ENCODE results near the gene VSNL1.

VSNL1 gene

DNA sequence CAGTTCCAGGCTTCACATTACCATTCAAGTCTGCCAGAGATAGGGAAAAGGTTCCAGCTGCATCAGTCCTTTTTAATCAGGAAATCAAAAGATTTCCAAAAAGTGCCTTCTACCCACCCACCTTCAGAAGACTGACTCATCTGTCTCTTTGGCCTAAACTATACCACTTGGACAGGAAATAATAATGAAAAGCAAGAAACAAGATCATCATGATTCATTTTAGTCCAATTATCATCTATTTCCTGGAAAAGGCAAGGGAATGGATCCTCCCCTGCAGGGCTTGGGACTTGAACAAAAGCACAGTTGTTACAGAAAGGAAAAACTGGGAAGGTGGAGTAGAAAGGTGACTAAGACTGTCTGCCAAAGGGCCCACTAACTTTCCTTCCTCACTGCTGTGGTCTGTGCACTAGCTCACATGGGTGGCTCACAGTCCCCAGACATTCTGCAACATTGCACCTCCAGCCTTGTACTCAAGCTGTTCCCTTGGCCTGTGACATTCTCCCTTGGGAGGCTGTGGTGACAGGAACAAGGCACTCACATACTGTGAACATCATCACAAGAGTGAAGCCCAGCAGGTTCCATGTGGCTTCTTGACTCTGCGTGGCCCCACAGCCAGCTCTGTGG lies 75.3 kb downstream of the VSNL1 start:
- DNase-seq = no peak

DNA sequence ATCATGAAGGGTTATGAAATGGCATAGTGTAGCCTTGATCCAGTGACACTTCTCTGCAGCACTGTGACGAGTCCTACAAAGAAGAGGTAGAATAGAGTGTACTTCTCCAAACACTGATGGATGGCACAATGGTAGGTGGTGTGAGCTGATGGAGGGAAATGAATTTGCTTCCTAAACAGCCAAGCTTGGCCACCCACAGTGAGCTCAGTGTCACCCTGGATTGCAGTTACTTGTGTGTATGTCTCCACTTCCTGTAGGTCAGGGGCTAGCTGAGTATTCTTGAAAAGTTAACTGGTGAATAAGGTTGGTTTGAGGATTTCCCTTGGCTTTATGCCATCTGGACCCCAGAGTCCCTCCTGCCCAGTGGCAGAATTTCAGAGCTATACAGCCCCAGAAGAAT lies 75.9 kb downstream of the VSNL1 start:
- DNase-seq = no peak

DNA sequence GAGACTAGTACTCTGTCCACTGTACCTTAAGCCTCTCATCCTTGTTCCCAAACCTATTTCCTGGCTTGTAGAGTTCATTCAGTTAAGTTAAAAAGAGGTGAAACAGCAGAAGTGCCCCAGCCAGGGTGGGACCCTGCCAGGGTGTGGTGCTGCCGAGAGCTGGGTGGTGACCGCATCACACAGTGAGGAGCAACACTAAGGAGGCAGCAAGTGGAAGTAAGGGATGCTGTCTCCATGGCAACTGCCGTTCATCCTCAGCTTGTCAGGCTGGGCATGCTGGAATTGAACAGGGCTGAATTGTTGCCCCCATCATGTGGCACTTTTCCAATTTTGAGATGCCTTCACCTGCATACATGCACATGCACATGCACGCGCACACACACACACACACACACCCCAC lies 77.0 kb downstream of the VSNL1 start:
- DNase-seq = no peak

DNA sequence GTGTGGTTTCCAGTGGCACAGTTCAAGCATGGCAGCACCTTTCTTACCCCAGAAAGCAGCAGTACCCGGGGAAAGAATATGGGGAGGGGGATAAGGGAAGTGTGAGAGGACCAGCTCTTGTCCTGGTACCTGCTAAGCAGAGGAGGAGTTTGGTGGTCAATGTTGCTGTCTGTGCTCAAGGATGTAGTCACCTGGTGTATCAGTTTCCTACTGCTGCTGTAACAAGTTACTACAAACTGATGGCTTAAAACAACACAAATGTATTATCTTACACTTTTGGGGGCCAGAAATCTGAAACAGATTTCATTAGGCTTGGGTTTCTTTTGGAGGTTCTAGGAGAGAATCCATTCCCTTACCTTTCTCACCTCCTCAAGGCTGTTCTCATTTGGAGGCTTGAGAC lies 77.5 kb downstream of the VSNL1 start:
- no peak for DNase-seq

DNA sequence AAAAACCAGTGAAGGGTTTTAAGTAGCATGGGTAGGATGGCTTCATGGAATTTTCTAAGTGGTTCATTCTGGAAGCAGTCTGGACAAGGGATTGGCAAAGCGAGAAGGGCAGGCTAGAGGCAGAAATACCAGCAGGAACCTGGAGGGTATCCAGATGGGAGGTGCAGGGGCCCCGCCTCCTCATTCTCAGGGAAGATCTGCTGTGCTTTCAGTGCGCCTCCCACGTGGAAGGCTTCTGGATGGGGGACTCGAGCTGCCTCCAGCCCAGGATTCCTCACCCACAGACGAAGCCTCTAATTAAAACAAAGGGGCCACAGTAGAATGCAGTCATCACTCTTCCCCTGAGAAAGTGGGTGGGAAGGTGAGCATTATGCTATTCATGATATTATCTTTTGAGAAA lies 79.8 kb downstream of the VSNL1 start:
- DNase-seq = no peak

DNA sequence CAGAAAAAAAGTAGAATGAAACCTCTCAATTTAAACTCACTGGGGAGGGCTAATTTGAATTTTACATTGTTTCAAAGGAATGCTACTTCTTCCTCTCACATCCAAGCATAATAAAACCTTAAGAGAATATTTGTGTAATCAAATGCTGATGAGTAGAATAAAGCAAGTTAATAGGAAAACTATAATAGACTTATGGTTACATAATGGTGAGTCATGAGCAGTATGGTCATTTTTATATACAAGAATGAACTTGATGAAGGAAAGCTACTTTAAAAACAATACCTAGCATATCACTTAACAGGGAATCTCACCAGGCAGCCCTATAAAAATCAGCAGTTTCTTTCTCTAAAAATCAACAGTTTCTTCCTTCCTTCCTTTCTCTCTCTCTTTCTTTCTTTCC lies 80.3 kb downstream of the VSNL1 start:
- no peak for DNase-seq

DNA sequence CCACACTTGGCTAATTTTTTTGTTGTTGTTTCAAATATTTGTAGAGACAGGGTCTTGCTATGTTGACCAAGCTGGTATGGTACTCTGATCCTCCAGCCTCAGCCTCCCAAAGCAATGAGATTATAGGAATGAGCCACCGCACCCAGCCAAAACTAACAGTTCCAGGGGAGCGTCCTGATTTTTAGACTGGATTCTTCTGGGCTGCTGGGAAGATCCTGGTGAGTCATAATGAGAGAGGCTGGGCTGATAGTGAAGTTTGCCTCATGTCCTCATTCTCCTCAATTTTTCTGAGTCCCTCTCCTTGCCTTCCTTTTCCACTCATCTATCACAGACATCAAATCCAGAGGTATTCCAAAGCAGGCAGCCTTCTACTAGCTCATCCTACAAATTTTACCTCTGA lies 81.3 kb downstream of the VSNL1 start:
- no peak for DNase-seq

DNA sequence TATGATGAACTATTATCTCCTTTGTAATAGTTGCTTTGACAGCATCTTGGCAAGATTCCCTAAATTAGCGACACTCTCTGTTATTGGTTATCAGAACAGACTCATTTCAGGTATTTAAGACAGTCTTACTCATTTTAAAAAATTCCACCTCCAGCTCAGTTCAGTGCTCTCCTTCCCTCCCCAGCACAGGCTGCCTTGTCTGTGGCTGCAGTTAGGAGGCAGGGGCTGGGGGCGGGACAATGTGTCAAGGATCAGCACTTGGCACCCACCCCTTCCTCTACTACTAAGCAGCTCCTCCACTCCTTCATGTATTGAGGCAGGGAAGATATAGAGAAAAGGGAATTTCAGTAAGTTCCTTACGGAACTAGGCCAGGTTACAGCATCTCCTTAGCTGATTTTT lies 85.0 kb downstream of the VSNL1 start:
- no peak for DNase-seq

DNA sequence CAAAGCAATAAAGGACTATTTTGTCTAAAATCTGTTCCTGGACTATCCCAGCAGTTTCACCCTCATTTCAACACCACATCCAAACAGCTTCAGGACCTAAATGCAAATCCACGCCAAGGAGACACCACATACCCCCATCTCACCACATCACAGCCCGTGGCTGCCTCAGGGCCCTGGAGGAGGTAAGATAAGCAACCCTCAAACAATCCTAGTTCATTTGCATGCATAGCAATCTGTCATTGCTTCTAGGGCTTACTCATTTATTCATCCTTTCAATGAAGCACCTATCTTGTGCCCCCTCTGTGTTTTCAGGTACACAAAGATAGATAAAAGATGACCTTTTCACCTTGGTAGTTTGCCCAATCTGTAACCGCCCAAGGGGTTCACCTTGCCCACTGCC lies 86.5 kb downstream of the VSNL1 start:
- DNase-seq = no peak

DNA sequence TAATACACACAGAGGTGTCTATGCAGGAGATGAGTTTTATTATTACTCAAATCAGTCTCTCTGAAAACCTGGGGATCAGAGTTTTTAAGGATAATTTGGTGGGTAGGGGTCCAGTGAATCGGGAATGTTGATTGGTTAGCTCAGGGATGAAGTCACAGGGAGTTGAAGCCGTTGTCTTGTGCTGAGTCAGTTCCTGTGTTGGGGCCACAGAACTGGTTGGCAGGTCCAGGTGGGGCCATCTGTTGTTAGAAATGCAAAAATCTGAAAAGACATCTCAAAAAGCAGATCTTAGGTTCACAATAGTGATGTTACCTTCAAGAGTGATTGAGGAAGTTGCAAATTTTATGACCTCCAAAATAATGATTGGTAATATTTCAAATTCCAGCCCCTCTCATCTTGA lies 86.9 kb downstream of the VSNL1 start:
- no peak for DNase-seq

DNA sequence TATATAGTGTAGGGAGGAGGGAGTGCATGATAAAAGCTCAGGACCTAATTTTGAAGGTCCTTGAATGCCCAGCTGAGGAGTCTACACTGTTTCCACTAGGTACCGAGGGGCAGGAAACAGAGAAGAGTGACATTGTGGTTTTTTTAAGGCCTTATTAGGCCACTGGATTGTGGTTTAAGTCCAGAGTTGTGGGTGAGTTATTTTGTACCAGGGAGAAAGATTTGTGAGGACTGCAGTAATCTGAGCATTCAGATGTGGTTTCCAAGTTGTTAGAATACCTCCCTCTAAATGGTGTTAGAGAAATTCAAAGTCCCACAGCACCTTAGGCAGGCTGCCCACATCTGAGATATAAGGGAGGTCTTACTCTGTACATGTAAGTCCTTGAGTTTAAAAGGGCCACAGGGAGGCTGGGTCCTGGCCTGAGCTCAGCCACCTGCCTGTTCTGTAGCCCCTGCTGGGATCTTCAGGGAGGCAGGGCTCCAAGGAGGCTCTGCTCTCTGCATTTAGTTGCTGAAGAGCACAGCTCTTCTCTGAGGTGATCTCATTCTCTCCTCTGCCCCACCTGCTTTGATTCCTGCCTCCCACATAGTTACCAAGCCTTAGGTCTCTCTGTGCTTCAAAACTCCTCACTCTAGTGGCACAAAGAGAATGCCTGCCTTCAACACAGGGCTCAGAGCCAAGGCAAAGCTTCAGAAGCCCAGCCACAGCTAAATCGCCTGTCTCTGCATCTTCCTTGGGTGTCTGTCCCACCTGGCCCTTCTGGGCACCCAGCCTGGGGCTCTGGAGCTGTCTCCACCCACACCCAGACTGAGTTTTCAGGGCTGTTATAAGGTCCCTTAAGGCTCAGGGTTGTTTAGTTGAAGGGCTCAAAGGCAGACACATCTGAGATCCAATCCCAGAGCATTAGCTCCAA lies 88.1 kb downstream of the VSNL1 start:
- DNase-seq = no peak

DNA sequence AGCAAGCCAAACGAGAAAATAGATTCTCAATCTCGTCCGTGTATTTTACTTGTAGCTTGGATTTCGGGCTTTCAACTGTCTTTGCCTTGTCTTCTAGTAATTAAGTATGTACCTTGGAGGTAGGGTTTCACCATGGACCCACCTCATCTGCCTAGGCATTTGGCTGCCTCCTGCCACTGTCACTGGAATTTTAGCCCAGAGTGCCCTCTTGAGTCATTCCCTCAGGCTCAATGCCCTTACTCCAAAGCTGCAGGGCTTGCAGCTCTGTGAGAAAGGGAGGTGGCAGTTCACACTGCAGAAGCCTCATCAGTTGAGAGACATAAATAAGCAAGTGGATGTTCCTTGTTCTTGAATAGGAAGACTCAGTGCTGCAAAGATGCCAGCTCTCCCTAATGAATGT lies 89.6 kb downstream of the VSNL1 start:
- no peak for DNase-seq

DNA sequence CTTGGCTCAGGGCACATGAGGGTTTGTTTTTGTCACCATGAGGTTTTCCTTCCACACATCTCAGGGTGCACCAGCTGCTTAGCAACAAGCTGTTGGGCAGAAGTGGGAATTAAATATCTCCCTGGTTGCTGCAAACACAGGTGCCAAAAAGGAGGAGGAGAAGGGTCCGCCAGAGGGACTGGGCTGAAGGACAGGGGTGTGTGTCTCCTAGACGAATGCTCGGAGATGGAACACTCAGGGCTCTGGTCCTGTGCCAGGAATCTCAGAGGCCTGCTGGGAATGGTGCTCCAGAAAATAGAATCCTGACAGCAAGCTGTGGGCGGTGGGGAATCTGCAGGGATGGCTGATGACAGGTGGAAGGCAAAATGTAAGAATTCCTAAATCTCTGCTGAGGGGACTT lies 94.5 kb downstream of the VSNL1 start:
- DNase-seq = no peak

DNA sequence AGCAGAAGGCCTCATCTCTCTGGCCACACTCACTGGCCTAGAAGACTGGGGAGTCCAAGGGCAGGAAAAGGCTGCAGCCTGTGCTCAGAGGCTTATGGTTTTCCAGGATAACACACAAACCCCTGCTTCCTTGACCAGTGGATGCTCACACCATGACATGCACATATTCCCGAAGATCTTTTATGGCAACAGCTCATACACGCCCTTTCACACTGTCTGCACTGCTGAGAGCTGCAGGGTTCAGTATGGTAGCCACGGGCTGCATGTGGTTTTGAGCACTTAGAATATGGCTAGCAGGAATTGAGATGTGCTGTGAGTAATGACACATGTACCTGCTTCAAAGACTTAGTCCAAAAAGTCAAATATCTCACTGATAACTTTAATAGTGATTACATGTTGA lies 95.8 kb downstream of the VSNL1 start:
- DNase-seq = no peak

DNA sequence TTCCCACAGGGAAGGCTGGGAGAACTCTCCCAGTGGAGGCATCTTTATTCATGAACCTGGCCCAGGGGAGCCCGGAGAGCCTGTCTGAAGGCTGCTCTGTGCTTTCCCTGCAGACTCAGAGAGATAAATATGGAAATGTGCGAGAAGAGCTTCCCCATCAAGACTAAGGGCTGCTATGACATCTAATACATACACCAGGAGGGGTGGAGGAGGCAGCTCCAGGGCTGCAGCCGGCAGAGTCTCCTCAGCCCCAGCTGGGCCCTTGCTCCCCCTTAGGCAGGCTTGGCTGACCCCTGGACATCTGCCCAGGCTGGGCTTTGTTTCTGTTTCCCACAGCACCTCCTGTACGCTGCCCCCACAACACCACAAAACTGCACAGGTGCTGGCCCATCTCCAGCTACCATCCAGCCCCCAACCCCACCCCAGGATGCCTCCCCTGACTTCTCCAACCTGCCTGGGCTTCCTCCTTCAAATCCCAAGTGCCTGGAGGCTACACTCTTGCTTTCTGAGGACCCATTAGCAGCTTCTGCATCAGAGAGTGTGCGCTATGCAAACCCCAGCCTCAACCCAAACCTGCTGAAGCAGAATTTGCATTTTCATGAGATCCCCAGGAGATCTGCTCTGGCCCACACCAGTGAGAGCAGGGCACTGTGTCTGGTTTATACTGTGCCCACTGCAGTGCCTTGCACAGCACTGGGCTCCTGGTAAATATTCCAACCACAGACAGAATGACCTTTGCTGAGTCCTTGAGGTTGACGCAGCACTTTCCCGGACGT lies 96.8 kb downstream of the VSNL1 start:
- DNase-seq = no peak

DNA sequence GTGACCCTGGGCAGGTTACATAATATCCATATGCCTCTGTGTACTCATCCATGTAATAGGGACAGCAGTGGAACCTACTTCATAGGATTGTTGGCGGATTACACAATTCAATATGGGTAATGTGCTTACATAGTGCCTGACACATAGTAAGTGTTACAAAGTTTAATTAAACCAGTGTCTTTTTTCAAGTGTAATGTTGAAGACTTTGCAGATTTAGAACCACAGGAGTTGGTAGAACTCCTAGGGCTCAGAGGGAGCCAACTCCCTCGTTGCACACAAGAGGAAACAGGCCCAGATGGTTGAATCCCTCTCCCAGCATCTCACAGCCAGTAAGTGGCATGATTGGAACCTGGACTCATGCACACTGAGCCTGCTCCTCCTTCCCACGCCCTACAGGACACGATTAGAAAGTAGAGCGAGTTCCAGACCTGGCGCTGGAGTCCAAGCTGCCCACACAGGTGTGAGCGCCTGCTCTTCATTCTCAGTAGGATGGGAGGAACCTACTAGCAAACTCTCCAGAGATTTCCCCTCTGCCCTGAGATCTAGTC lies 97.8 kb downstream of the VSNL1 start:
- DNase-seq = no peak

DNA sequence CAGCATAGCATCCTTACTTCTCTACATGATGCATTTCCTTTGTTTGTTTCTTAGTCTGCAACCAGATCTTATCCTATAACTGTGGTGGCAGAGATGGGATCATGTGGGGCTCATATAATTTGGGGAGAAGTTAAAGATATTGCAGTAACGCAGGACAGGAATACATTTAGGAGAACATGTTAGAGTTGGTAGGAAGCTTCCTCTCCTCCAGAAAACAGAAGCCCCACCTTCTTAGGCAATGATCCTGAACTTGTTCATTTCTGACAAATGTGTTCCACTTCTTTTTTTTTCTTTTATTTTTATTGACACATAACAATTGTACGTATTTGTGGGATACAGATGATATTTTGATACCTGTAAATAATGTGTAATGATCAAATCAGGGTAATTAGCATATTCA lies 99.9 kb downstream of the VSNL1 start:
- no peak for DNase-seq

DNA sequence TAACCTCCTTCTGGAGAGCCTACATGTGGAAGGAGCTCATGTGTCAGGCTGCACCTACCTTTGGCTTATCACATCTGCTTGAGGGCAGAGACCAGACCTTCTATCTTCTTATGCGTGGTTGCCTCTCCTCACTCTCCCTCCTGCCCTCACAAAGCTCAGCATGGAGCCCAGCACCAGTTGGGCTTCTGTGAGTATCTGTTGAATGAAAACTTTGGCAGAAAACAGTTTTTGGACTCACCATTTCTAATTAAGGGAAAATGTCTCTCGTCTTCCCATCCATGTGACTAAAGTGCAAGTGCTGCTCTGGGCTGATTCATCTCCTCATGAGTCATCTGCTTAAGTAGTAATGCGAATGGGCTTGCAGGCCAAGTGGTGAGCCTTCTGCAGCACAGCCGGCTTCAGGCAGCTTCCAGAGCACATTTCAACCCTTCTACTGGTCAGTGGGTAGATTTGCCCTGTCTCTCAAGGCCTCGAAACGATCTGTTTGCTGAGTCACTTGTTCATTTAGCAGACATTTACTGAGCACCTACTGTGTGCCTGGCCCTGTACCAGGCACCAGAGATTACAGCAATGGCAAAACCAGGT lies 102.6 kb downstream of the VSNL1 start:
- no peak for DNase-seq

DNA sequence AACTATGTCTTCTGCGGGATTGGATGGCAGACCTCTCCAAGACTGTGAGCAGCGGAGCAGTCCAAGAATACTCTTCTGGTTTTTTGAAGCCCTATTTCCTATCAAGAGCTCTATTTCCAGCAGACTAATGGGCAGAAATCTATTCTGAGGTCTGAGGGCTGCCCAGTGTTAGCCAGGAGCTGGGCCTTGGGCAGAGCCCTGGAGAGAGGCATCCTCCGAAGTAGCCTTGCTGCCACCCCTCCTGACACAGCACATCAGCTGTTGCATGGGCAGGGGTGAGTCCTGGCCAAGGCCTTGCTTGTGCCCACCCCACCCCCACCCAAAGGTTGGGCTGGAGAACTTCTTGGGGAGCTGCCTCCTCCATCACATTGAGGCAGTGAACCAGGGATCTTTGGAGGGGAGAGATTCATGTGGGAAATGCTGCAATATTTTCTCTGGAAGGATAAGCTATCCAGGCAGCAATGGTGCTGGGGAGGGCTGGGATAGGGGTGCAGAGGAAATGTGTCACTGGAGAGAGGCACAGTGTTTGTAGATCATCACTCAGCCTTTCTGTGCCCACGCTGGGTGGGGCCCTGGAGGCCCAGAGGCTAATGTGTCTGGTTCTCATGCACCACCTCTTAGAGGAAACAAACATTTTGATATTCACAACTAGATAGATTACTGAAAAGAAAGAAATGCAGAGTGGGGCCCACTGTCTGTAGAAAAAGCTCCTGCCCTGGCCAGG lies 104.7 kb downstream of the VSNL1 start:
- DNase-seq = no peak

DNA sequence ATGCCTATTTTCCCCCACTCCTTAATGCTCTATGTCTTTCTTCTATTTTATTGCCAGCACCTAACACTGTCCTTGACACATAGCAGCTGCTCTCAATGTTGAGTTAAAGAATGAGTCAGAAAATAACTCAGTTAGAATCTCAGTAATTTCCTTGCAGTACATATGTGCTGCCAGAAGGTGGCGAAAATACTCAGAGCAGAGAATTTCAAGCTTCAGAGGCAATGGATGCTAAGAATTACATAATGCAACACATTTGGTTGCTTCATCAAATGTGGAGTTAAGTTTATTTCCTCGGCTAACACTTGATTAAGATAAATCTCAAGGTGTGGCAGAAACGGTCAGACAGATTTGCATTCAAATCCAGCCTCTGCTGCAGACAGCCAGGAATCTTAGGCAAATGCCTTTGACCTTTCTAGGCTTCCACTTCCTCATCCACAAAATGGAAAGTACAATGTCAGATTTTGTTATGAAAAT lies 105.6 kb downstream of the VSNL1 start:
- peak; percentile 52 for DNase-seq

DNA sequence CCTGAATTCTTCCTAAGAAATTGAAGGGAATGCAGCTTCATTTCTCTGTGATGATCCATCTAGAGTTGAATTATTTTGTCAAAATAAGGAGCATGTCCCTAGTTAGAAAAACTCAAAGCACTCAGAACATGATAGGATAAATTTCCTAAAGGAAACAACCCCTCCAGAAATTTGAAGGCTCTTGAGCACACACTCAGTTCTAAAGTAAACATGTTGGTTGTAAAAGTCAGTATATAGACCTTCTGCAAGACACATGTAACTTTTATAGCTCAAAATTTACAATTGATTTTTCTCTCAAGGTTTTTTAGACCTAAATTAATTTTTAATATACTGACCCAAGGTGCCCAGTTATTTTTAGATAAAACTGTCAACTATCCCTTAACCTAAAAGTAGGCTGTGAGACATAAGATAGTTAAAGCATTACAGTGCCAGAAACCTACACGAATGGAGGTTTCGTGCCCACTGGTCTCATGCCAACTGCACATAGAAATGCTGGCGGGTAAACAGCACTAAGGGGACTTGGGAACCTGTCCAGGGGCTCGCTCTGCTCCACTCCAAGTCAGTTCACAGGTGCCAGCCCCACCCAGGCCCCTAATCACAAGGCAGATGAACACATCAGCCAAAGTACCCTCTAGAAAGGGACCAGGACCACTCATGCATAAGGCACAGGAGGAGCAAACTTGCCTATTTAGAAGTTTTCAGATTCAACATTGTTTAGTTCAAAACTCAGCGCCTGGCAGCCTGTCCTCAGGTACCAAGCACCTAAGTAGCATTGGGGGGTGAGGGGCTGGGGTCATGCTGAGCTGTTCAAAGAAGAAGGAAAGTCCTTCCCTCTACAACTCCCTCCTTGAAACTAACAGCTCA lies 106.6 kb downstream of the VSNL1 start:
- no peak for DNase-seq

Measured in CD4-positive, alpha-beta T cell treated with Interleukin-21 for 1 hour (primary cell).